GM06990 (cell line): ENCODE data around the gene SERPINE2.

Experiments used
- DNase-seq: peaks from one replicate; pipeline ENCODE4 v3.0.0-alpha.2; 2011; ENCODE audit not compliant: insufficient read length; ENCODE audit errors: extremely low read depth
- H3K27me3 ChIP-seq: replicated peaks from 2 replicates; pipeline ENCODE4 v1.6.0; 2011; ENCODE audit warnings: low read length; ENCODE audit not compliant: control insufficient read depth, insufficient read depth
- H3K36me3 ChIP-seq: 2 replicates; pipeline ENCODE4 v1.5.1; 2011; ENCODE audit warnings: low read length; ENCODE audit not compliant: control insufficient read depth, insufficient read depth
- H3K4me3 ChIP-seq: replicated peaks from 2 replicates; pipeline ENCODE4 v1.5.1; 2011; ENCODE audit warnings: low read depth, mild to moderate bottlenecking, control low read depth, low read length
- CTCF ChIP-seq: IDR thresholded peaks from 2 replicates; pipeline ENCODE4 v1.5.1; 2011; ENCODE audit warnings: low read length, control low read depth, mild to moderate bottlenecking, inconsistent platforms; ENCODE audit not compliant: insufficient read depth, poor library complexity, severe bottlenecking

Gene SERPINE2

GRCh38 chr2:224022486-224022885, 16.6 kb downstream of the SERPINE2 start:
- Histone ChIP-seq H3K36me3 (no peaks in the 10 kb centered on the region), H3K27me3 (no peaks in the 10 kb centered on the region), H3K4me3 (no peak overlapping the region)
- TF ChIP-seq CTCF = no peak
- DNase-seq = no peak

GRCh38 chr2:224020523-224020922, 18.6 kb downstream of the SERPINE2 start:
- Histone ChIP-seq H3K27me3 (no peaks in the 10 kb centered on the region), H3K4me3 (no peak overlapping the region), H3K36me3 (no peaks in the 10 kb centered on the region)
- TF ChIP-seq CTCF = no peak
- DNase-seq = no peak

DNA sequence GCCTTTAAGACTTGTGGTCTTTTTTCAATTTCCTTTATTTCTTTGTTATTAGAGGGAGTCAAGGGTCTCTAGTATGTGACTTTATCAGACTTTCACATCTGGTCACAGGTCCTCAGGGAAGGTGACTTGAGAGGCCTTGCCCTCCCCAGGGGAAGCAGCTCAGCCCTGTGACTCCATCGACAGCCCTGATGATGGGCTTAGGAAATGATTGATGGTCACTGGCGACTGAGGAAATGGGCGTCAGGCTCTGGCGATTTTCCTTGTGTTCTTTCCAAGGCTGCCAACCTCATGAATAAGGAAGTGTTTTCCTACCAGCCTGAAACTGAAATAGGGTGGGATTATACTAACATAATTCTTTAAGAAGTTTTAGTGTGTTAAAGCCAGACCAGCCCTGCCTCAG, 21.1 kb downstream of the SERPINE2 start:
- no peak for DNase-seq

GRCh38 chr2:224016963-224017362, 22.1 kb downstream of the SERPINE2 start:
- H3K4me3 ChIP-seq = no peak overlapping the region
- no peaks in the 10 kb centered on the region for H3K27me3 ChIP-seq
- no peak for TF ChIP-seq CTCF
- DNase-seq = no peak
- no peaks in the 10 kb centered on the region for H3K36me3 ChIP-seq

More for the DNA sequence above, 21.1 kb downstream of the SERPINE2 start:
- no peak for TF ChIP-seq CTCF
- no peaks in the 10 kb centered on the region for H3K27me3 ChIP-seq
- H3K36me3 ChIP-seq = no peaks in the 10 kb centered on the region
- H3K4me3 ChIP-seq = no peak overlapping the region

DNA sequence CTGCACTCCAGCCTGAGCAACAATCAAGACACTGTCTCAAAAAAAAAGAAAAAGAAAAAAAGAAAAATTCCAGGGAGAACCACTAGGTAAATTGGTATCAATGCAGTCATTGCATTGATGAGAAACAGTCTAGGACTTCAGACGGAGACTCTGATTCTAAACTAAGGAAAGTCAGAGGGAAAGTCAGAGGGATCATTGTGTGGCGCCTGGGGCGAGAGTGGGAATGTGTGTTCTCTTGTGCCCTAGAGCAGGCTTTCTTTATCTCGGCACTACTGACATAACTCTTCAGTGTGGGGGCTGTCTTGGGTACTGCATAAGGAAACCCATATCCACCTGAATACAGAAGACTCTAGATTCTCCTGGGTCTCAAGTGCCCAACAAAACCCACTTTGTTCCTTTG, 24.8 kb downstream of the SERPINE2 start:
- no peaks in the 10 kb centered on the region; the same call in 1 of the 2 replicates for H3K27me3 ChIP-seq
- DNase-seq = no peak
- H3K36me3 ChIP-seq = no peaks in the 10 kb centered on the region
- TF ChIP-seq CTCF = no peak
- no peak overlapping the region for H3K4me3 ChIP-seq

DNA sequence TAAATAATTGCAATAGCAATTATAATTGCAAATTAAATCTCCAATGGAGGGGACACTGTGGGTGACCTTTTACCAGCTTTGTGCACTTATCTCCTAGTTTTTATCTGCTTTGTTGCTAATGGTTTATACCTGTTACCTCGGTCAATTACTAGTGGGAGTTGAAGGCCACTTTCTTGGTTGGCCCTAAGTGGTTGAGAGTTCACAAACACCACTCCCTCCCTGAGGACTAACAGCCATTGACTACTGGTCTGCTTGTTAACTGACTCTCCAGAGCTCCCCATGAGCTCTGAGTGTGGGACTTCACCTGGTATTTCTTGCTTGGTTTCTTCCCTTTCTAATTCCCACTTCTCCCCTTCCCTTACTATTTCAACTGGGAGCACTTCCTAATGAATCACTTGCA, 27.2 kb downstream of the SERPINE2 start:
- Histone ChIP-seq H3K4me3 (no peak overlapping the region), H3K27me3 (no peaks in the 10 kb centered on the region; the same call in none of the 2 replicates), H3K36me3 (no peaks in the 10 kb centered on the region)
- TF ChIP-seq CTCF = no peak
- no peak for DNase-seq
